Endodermal cell (in vitro differentiated cells): ENCODE results near the gene ADCYAP1. TPM values are rescaled to one million over a fixed set of nuclear protein-coding genes. Genes with fewer than 3 reads are reported as not detected.

Experiments
- DNase-seq: peaks from one replicate; pipeline ENCODE4 v3.0.0-alpha.2; 2017
- H3K27ac ChIP-seq: 2 replicates; pipeline ENCODE4 v1.5.1; 2013; ENCODE audit warnings: mild to moderate bottlenecking, low read depth, low read length, moderate library complexity
- H3K27me3 ChIP-seq: 2 replicates; pipeline ENCODE4 v1.6.1; 2013; ENCODE audit warnings: mild to moderate bottlenecking, low read length, moderate library complexity; ENCODE audit not compliant: insufficient read depth, control insufficient read depth, poor library complexity, severe bottlenecking
- H3K36me3 ChIP-seq: 2 replicates; pipeline ENCODE4 v1.7.0; 2013; ENCODE audit warnings: mild to moderate bottlenecking, low read length, moderate library complexity; ENCODE audit not compliant: control insufficient read depth, insufficient read depth
- H3K4me1 ChIP-seq: one replicate; pipeline ENCODE4 v1.7.0; 2013; ENCODE audit warnings: low read length; ENCODE audit not compliant: control insufficient read depth, insufficient read depth
- H3K4me3 ChIP-seq: 2 replicates; pipeline ENCODE4 v1.5.1; 2013; ENCODE audit warnings: mild to moderate bottlenecking, low read length, moderate library complexity
- H3K9ac ChIP-seq: 2 replicates; pipeline ENCODE4 v1.6.1; 2013; ENCODE audit warnings: mild to moderate bottlenecking, low read length, moderate library complexity; ENCODE audit not compliant: poor library complexity, severe bottlenecking; ENCODE audit errors: extremely low read depth
- H3K9me3 ChIP-seq: 2 replicates; pipeline ENCODE4 v1.6.1; 2013; ENCODE audit warnings: mild to moderate bottlenecking, low read length, moderate library complexity; ENCODE audit not compliant: control insufficient read depth
- H3K27ac Mint-ChIP-seq: 2 replicates; pipeline ENCODE4 v1.8.0; 2020; ENCODE audit warnings: mixed read lengths
- H3K27me3 Mint-ChIP-seq: 2 replicates; pipeline ENCODE4 v1.8.0; 2021; ENCODE audit warnings: mild to moderate bottlenecking, mixed read lengths; ENCODE audit not compliant: insufficient read depth
- H3K36me3 Mint-ChIP-seq: 2 replicates; pipeline ENCODE4 v1.8.0; 2020; ENCODE audit warnings: low read depth, mixed read lengths
- H3K4me1 Mint-ChIP-seq: 2 replicates; pipeline ENCODE4 v1.8.0; 2020; ENCODE audit warnings: mixed read lengths
- H3K4me3 Mint-ChIP-seq: 2 replicates; pipeline ENCODE4 v1.8.0; 2020; ENCODE audit warnings: mild to moderate bottlenecking, moderate library complexity, mixed read lengths
- H3K9me3 Mint-ChIP-seq: 2 replicates; pipeline ENCODE4 v1.8.0; 2020; ENCODE audit warnings: mild to moderate bottlenecking, mixed read lengths
- WGBS, 2 experiments: methylation state at CpG; one replicate each; pipeline versions ENCODE4 v1.1.5 to v1.1.7; 2013; ENCODE audit warnings: missing lambda C conversion rate in 2 of 2, mixed read lengths in 1 of 2; ENCODE audit not compliant: insufficient coverage in 1 of 2, insufficient read length in 1 of 2; 5-methylcytosine and 5-hydroxymethylcytosine counted together
- total RNA-seq, 2 donors: library from RNA; stranded (reverse); fragmentation: NEBNext Ultra II Directional in 1 of 2; extraction: Animal tissue kit (Norgen Biotek cat#: 25700) in 1 of 2; gene quantifications; 2 replicates in 1 of 2; 3 replicates in 1 of 2; pipeline ENCODE4 v1.2.1, GENCODE V29; 2021
- TF ChIP-seq, protein P1 (sequence below): fragments of 200-600 bp; sonication (generic); conservative IDR thresholded peaks from 2 replicates; pipeline ENCODE4 v1.5.0; 2021; ENCODE audit warnings: antibody characterized with exemption, mild to moderate bottlenecking

ADCYAP1 gene
- total RNA-seq, 2 donors from 2014 or later = not detected

GRCh38 chr18:959854-960253 lies 55.2 kb downstream of the ADCYAP1 start:
- DNase-seq = no peak
- 89 to 90% methylated on average over 1 to 5 of the region's 5 CpGs for WGBS, 2 experiments

More at GRCh38 chr18:959854-960253, 55.2 kb downstream of the ADCYAP1 start:
- peaks cover 4% of the 10 kb centered on the region for H3K27me3 Mint-ChIP-seq
- no peaks in the 10 kb centered on the region for H3K36me3 Mint-ChIP-seq
- TF ChIP-seq, protein P1, sequence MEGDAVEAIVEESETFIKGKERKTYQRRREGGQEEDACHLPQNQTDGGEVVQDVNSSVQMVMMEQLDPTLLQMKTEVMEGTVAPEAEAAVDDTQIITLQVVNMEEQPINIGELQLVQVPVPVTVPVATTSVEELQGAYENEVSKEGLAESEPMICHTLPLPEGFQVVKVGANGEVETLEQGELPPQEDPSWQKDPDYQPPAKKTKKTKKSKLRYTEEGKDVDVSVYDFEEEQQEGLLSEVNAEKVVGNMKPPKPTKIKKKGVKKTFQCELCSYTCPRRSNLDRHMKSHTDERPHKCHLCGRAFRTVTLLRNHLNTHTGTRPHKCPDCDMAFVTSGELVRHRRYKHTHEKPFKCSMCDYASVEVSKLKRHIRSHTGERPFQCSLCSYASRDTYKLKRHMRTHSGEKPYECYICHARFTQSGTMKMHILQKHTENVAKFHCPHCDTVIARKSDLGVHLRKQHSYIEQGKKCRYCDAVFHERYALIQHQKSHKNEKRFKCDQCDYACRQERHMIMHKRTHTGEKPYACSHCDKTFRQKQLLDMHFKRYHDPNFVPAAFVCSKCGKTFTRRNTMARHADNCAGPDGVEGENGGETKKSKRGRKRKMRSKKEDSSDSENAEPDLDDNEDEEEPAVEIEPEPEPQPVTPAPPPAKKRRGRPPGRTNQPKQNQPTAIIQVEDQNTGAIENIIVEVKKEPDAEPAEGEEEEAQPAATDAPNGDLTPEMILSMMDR = no peak
- H3K27ac Mint-ChIP-seq = no peak overlapping the region
- Histone ChIP-seq H3K27me3 (no peaks in the 10 kb centered on the region), H3K36me3 (no peaks in the 10 kb centered on the region), H3K4me1 (no peaks in the 10 kb centered on the region), H3K9me3 (no peaks in the 10 kb centered on the region), H3K4me3 (no peak overlapping the region), H3K9ac (no peak overlapping the region), H3K27ac (no peak overlapping the region)
- H3K4me3 Mint-ChIP-seq = no peak overlapping the region
- no peaks in the 10 kb centered on the region for H3K9me3 Mint-ChIP-seq
- peaks cover 9% of the 10 kb centered on the region for H3K4me1 Mint-ChIP-seq

Other genes starting within 250 kb of the ADCYAP1 start
- gene TYMS, start 247.2 kb upstream of the ADCYAP1 start, total RNA-seq = 10 to 100 TPM; 81.9 to 90.0 TPM
- 10 to 100 TPM; 85.7 to 89.5 TPM for gene ENOSF1, start 192.2 kb upstream of the ADCYAP1 start, total RNA-seq
- 10 to 100 TPM; 62.8 to 78.8 TPM for gene YES1, start 92.6 kb upstream of the ADCYAP1 start, total RNA-seq